PFSK-1 (cell line): ENCODE measurements around the gene DPF3.

Experiments used
- FOXP2 ChIP-seq: optimal IDR thresholded peaks from 2 replicates; pipeline ENCODE3; 2011; ENCODE audit warnings: borderline replicate concordance, control low read depth, inconsistent platforms; ENCODE audit not compliant: insufficient read depth; ENCODE audit errors: extremely low read length, extremely low read depth
- POLR2AphosphoS5 ChIP-seq: IDR thresholded peaks from 2 replicates; pipeline ENCODE4 v1.6.1; 2012; ENCODE audit warnings: low read depth, mild to moderate bottlenecking, control low read depth, low read length, moderate library complexity
- SIN3A ChIP-seq: IDR thresholded peaks from 2 replicates; pipeline ENCODE4 v1.6.1; 2012; ENCODE audit warnings: mild to moderate bottlenecking, low read length, moderate library complexity, borderline replicate concordance; ENCODE audit not compliant: insufficient read depth
- TAF1 ChIP-seq: IDR thresholded peaks from 2 replicates; pipeline ENCODE4 v1.6.1; 2012; ENCODE audit warnings: low read length, control low read depth, borderline replicate concordance; ENCODE audit not compliant: insufficient read depth
- TF ChIP-seq, protein P1 (sequence below), 2 experiments: IDR thresholded peaks; 2 replicates each; pipeline versions ENCODE4 v1.6.1 to v1.8.0; 2011 to 2012; ENCODE audit warnings: low read depth in 2 of 2, low read length in 2 of 2, control low read depth in 1 of 2, inconsistent platforms in 1 of 2, mild to moderate bottlenecking in 1 of 2, moderate library complexity in 1 of 2; ENCODE audit not compliant: insufficient read depth in 1 of 2

The DPF3 gene

DNA sequence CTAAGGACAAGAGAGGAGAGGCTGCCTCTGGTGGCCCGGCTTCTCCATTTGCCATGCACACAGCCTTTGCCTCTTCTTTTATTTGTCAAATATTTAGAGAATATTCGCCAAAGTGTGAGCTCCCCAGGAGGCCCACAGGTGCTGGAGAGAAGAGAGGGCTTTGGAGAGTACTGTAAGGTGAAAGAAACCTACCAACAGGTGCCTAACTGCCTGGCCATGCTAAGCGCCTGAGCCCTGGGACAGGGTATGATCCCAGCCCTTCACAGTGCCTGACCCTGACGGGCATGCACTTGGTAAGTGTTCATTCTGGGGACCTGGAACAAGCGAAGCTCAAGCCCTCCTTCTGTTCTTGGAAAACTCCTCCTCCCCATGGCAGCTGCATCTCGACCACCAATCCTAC is 106.1 kb downstream of the DPF3 start:
- TF ChIP-seq, protein P1, sequence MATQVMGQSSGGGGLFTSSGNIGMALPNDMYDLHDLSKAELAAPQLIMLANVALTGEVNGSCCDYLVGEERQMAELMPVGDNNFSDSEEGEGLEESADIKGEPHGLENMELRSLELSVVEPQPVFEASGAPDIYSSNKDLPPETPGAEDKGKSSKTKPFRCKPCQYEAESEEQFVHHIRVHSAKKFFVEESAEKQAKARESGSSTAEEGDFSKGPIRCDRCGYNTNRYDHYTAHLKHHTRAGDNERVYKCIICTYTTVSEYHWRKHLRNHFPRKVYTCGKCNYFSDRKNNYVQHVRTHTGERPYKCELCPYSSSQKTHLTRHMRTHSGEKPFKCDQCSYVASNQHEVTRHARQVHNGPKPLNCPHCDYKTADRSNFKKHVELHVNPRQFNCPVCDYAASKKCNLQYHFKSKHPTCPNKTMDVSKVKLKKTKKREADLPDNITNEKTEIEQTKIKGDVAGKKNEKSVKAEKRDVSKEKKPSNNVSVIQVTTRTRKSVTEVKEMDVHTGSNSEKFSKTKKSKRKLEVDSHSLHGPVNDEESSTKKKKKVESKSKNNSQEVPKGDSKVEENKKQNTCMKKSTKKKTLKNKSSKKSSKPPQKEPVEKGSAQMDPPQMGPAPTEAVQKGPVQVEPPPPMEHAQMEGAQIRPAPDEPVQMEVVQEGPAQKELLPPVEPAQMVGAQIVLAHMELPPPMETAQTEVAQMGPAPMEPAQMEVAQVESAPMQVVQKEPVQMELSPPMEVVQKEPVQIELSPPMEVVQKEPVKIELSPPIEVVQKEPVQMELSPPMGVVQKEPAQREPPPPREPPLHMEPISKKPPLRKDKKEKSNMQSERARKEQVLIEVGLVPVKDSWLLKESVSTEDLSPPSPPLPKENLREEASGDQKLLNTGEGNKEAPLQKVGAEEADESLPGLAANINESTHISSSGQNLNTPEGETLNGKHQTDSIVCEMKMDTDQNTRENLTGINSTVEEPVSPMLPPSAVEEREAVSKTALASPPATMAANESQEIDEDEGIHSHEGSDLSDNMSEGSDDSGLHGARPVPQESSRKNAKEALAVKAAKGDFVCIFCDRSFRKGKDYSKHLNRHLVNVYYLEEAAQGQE (IDR thresholded peaks at IDR 0.05; ENCODE audit: insufficient read depth in 1 of 2, low read depth in 2 of 2, low read length in 2 of 2), result no peak
- TF ChIP-seq SIN3A (no peak), FOXP2 (no peak), POLR2AphosphoS5 (no peak), TAF1 (no peak)

GRCh38 chr14:72786378-72787350 is 107.2 kb downstream of the DPF3 start:
- TF ChIP-seq POLR2AphosphoS5, result no peak
- TF ChIP-seq SIN3A, result no peak
- TF ChIP-seq, protein P1 (IDR thresholded peaks at IDR 0.05; ENCODE audit: insufficient read depth in 1 of 2, low read depth in 2 of 2, low read length in 2 of 2), result no peak
- TF ChIP-seq FOXP2, result no peak
- TF ChIP-seq TAF1, result no peak

DNA sequence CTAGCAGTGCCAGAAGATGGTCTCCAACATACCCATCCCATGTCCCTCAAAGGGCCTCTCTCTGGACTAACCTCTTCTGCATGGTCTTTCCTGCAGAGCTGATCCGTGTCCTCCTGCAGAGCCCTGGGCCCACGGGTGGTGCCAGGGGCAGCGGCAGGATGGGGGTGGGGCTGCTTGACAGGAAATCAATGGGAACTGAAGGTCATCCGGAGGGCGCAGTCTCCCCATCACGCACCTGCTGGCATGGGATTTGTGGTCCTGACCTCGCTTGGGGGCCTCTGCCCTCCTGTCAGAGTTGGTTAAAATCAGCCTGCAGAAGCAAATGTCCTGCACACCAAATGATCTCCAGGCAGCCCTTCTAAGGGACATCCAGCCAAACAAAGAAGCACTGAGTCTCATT is 110.2 kb downstream of the DPF3 start:
- TF ChIP-seq POLR2AphosphoS5 (no peak), SIN3A (no peak), TAF1 (no peak), FOXP2 (no peak)
- TF ChIP-seq, protein P1 (IDR thresholded peaks at IDR 0.05; ENCODE audit: insufficient read depth in 1 of 2, low read depth in 2 of 2, low read length in 2 of 2), result no peak

- TF ChIP-seq, protein P1 (IDR thresholded peaks at IDR 0.05; ENCODE audit: insufficient read depth in 1 of 2, low read depth in 2 of 2, low read length in 2 of 2), result no peak
- TF ChIP-seq POLR2AphosphoS5 (no peak), TAF1 (no peak), FOXP2 (no peak), SIN3A (no peak)
Observed at GRCh38 chr14:72782817-72783216, 111.1 kb downstream of the DPF3 start.
